ENCODE results near the gene SLBP. TPM values are rescaled to one million over a fixed set of nuclear protein-coding genes. Genes with fewer than 3 reads are reported as not detected.

SLBP gene
- total and polyA plus RNA-seq, 2 of the 8 experiments (the other 6 are each of a cell fraction or from before 2014, with no cell fraction given): 44.1 to 49.0 TPM

DNA sequence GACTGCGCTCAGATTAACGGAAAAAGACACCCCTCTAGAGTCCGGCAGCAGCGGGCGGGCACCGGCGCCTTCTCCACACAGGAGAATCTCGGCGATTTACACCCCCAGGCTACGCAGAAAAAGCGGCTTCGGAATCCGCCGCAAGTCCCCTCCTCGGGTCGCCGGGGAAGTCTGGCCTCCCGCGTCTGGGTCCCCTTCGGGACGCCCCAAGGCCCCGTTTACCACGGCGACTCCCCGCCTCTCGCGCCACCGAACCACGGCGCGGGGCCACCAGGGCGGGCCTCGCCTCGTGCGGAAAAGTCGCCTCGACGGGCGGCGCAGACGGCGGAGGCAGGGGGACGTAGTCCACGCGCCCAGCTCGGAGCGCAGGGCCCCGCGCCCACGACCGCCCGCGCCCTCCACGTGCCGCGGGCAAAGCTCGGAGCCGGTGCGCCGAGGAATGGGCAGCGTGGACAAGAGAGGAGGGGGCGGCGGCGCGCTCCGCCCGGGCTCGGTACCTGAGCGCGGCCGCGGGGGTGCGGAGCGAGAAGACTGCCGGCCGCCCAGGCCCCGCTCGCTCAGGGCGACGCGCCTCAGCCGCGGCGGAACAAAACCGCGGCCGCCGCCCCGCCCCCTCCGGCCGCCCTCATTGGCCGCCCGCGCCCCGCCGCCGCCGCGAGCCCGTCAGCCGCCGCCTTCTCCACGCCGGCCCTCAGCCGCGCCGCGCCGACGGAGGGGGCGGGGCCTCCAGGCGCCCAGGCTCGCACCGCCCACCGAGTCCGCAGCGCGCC is 28.2 kb downstream of the SLBP start, which contains the start of gene FAM53A (continued):
- TF ChIP-seq GTF2F1 (IDR thresholded peaks at IDR 0.05; ENCODE audit: borderline replicate concordance, low read depth, low read length): no peak
- TF ChIP-seq E2F6 (IDR thresholded peaks at IDR 0.05): peak; percentile 86
- no peak for TF ChIP-seq HDAC6 (IDR thresholded peaks at IDR 0.05; ENCODE audit: low read depth, low read length)
- no peak for TF ChIP-seq RFX5 (IDR thresholded peaks at IDR 0.05; ENCODE audit: borderline replicate concordance, low read depth, low read length)
- no peak for TF ChIP-seq CREB1 (IDR thresholded peaks at IDR 0.05)
- TF ChIP-seq CTBP2 (IDR thresholded peaks at IDR 0.05; ENCODE audit: borderline replicate concordance, insufficient read depth, insufficient read length, low read length): no peak
- TF ChIP-seq SIN3A (conservative IDR thresholded peaks at IDR 0.05 in 1 of 2, IDR thresholded peaks at IDR 0.05 in 1 of 2; ENCODE audit: low read depth in 1 of 2, low read length in 2 of 2): no peak
- no peak for TF ChIP-seq NRF1 (IDR thresholded peaks at IDR 0.05; ENCODE audit: low read depth, low read length)
- peak; percentile 95 for TF ChIP-seq KDM4A (IDR thresholded peaks at IDR 0.05; ENCODE audit: low read depth, low read length, severe bottlenecking)
- TF ChIP-seq, protein P1, sequence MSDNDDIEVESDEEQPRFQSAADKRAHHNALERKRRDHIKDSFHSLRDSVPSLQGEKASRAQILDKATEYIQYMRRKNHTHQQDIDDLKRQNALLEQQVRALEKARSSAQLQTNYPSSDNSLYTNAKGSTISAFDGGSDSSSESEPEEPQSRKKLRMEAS (IDR thresholded peaks at IDR 0.05): peak; percentile 83
- no peak for TF ChIP-seq NANOG (IDR thresholded peaks at IDR 0.05; ENCODE audit: insufficient read depth, low read depth, low read length, poor library complexity, severe bottlenecking)
- no peak for TF ChIP-seq JUN (IDR thresholded peaks at IDR 0.05; ENCODE audit: low read depth, low read length)
- no peak for TF ChIP-seq ZNF274 (IDR thresholded peaks at IDR 0.05; ENCODE audit: borderline replicate concordance, extremely low read depth, low read length)
- TF ChIP-seq JUND (IDR thresholded peaks at IDR 0.05; ENCODE audit: low read length): no peak
- TF ChIP-seq, protein P2, sequence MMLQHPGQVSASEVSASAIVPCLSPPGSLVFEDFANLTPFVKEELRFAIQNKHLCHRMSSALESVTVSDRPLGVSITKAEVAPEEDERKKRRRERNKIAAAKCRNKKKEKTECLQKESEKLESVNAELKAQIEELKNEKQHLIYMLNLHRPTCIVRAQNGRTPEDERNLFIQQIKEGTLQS (IDR thresholded peaks at IDR 0.05; ENCODE audit: insufficient read depth, low read depth, low read length): no peak
- no peak for TF ChIP-seq POLR2A (IDR thresholded peaks at IDR 0.05; ENCODE audit: control extremely low read depth in 1 of 2, low read depth in 2 of 2, low read length in 2 of 2)
- TF ChIP-seq, protein P3, sequence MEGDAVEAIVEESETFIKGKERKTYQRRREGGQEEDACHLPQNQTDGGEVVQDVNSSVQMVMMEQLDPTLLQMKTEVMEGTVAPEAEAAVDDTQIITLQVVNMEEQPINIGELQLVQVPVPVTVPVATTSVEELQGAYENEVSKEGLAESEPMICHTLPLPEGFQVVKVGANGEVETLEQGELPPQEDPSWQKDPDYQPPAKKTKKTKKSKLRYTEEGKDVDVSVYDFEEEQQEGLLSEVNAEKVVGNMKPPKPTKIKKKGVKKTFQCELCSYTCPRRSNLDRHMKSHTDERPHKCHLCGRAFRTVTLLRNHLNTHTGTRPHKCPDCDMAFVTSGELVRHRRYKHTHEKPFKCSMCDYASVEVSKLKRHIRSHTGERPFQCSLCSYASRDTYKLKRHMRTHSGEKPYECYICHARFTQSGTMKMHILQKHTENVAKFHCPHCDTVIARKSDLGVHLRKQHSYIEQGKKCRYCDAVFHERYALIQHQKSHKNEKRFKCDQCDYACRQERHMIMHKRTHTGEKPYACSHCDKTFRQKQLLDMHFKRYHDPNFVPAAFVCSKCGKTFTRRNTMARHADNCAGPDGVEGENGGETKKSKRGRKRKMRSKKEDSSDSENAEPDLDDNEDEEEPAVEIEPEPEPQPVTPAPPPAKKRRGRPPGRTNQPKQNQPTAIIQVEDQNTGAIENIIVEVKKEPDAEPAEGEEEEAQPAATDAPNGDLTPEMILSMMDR (IDR thresholded peaks at IDR 0.05; ENCODE audit: control extremely low read depth in 1 of 3, insufficient read depth in 1 of 3, low read depth in 1 of 3, low read length in 3 of 3): no peak
- no peak for TF ChIP-seq SP4 (IDR thresholded peaks at IDR 0.05; ENCODE audit: low read length)
- TF ChIP-seq RBBP5 (IDR thresholded peaks at IDR 0.05; ENCODE audit: borderline replicate concordance, low read depth, low read length): 0 out of 2 replicates have a peak, but pooled peaks have one; percentile 37
- TF ChIP-seq BACH1 (IDR thresholded peaks at IDR 0.05; ENCODE audit: low read length): peak; percentile 19; the same call in 1 of the 2 replicates

Data from H1 (cell line).